KMS-11 (cell line): ENCODE results near the gene CDK14.

Source experiments
- H2AFZ ChIP-seq: fragments of 200-600 bp; sonication (generic); 2 replicates; pipeline ENCODE4 v1.6.1; 2016; ENCODE audit warnings: antibody characterized with exemption, mixed run types, low read depth
- H3K27ac ChIP-seq: fragments of 200-600 bp; sonication (generic); 2 replicates; pipeline ENCODE4 v1.6.1; 2016; ENCODE audit warnings: mild to moderate bottlenecking, mixed run types
- H3K27me3 ChIP-seq: fragments of 200-600 bp; sonication (generic); 2 replicates; pipeline ENCODE4 v1.6.1; 2017; ENCODE audit warnings: mild to moderate bottlenecking, low read depth, mixed run types, moderate library complexity; ENCODE audit not compliant: insufficient read depth
- H3K36me3 ChIP-seq: fragments of 200-600 bp; sonication (generic); 2 replicates; pipeline ENCODE4 v1.6.1; 2017; ENCODE audit warnings: mild to moderate bottlenecking, mixed run types; ENCODE audit not compliant: insufficient read depth
- H3K4me1 ChIP-seq: fragments of 200-600 bp; sonication (generic); 2 replicates; pipeline ENCODE4 v1.6.1; 2016; ENCODE audit warnings: mild to moderate bottlenecking, low read depth, mixed run types; ENCODE audit not compliant: poor library complexity, severe bottlenecking
- H3K4me2 ChIP-seq: fragments of 200-600 bp; sonication (generic); 2 replicates; pipeline ENCODE4 v1.7.0; 2016; ENCODE audit warnings: mild to moderate bottlenecking, mixed run types
- H3K4me3 ChIP-seq: fragments of 200-600 bp; sonication (generic); IDR thresholded peaks from 2 replicates; pipeline ENCODE4 v1.6.1; 2017; ENCODE audit warnings: low read depth, low read length, mixed read lengths; ENCODE audit not compliant: insufficient read depth
- H3K79me2 ChIP-seq: fragments of 200-600 bp; sonication (generic); 2 replicates; pipeline ENCODE4 v1.6.1; 2016; ENCODE audit warnings: low read depth, mixed run types; ENCODE audit not compliant: insufficient read depth
- H3K9ac ChIP-seq: fragments of 200-600 bp; sonication (generic); 2 replicates; pipeline ENCODE4 v1.6.1; 2016; ENCODE audit warnings: mild to moderate bottlenecking, mixed run types
- H4K20me1 ChIP-seq: fragments of 200-600 bp; sonication (generic); 2 replicates; pipeline ENCODE4 v1.6.1; 2016; ENCODE audit warnings: mild to moderate bottlenecking, mixed run types; ENCODE audit not compliant: insufficient read depth
- TF ChIP-seq, protein P1 (sequence below): fragments of 200-600 bp; sonication (generic); conservative IDR thresholded peaks from 2 replicates; pipeline ENCODE4 v1.6.1; 2017; ENCODE audit warnings: low read depth, mild to moderate bottlenecking, antibody characterized with exemption, low read length, moderate library complexity, mixed read lengths

CDK14 gene

DNA sequence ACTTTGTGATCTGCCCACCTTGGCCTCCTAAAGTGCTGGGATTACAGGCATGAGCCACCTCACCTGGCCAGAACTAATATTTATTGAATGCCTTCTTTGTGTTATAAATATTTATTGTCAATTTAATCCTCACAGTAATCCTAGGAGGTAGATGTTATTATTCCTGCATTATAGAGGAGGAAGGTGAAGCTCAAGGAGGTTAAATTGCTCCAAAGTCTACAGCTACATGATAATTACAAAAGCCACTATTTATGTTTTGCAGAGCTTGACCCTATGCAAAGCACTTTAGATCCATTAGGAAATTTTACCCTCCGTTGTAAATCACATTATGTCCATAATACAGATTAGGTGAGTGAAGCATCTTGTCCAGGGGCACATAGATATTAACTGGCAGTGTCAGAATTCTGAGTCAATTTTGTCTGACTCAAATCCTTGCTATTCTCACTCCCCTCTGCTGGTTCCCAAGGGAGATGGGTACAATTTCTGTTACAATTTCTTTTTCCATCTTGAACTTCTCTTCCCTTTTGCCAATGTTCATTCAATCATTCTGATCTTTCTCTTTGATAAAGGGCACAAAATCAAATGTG, 25.7 kb upstream of the CDK14 start:
- no peak overlapping the region for H3K27ac ChIP-seq
- no peaks in the 10 kb centered on the region for H4K20me1 ChIP-seq
- no peak overlapping the region for H3K4me2 ChIP-seq
- H2AFZ ChIP-seq, result no peak overlapping the region
- no peaks in the 10 kb centered on the region for H3K36me3 ChIP-seq
- peaks cover 12% of the 10 kb centered on the region for H3K4me1 ChIP-seq
- TF ChIP-seq, protein P1, sequence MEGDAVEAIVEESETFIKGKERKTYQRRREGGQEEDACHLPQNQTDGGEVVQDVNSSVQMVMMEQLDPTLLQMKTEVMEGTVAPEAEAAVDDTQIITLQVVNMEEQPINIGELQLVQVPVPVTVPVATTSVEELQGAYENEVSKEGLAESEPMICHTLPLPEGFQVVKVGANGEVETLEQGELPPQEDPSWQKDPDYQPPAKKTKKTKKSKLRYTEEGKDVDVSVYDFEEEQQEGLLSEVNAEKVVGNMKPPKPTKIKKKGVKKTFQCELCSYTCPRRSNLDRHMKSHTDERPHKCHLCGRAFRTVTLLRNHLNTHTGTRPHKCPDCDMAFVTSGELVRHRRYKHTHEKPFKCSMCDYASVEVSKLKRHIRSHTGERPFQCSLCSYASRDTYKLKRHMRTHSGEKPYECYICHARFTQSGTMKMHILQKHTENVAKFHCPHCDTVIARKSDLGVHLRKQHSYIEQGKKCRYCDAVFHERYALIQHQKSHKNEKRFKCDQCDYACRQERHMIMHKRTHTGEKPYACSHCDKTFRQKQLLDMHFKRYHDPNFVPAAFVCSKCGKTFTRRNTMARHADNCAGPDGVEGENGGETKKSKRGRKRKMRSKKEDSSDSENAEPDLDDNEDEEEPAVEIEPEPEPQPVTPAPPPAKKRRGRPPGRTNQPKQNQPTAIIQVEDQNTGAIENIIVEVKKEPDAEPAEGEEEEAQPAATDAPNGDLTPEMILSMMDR, result no peak
- no peaks in the 10 kb centered on the region for H3K27me3 ChIP-seq
- no peak overlapping the region for H3K9ac ChIP-seq
- H3K79me2 ChIP-seq, result no peaks in the 10 kb centered on the region
- no peak overlapping the region for H3K4me3 ChIP-seq

GRCh38 chr7:90574146-90574819, 21.8 kb upstream of the CDK14 start:
- Histone ChIP-seq H3K4me1 (no peaks in the 10 kb centered on the region), H3K79me2 (no peaks in the 10 kb centered on the region), H2AFZ (no peak overlapping the region), H4K20me1 (no peaks in the 10 kb centered on the region), H3K4me3 (no peak overlapping the region), H3K27me3 (no peaks in the 10 kb centered on the region), H3K4me2 (no peak overlapping the region), H3K36me3 (no peaks in the 10 kb centered on the region), H3K9ac (no peak overlapping the region), H3K27ac (no peak overlapping the region)
- TF ChIP-seq, protein P1, result no peak

- Histone ChIP-seq H3K36me3 (no peaks in the 10 kb centered on the region), H3K27ac (no peak overlapping the region), H2AFZ (no peak overlapping the region), H4K20me1 (no peaks in the 10 kb centered on the region), H3K4me2 (no peak overlapping the region), H3K4me1 (no peaks in the 10 kb centered on the region), H3K79me2 (no peaks in the 10 kb centered on the region), H3K4me3 (no peak overlapping the region), H3K9ac (no peak overlapping the region), H3K27me3 (no peaks in the 10 kb centered on the region)
- TF ChIP-seq, protein P1, result no peak
Observed at GRCh38 chr7:90574820-90575187, 21.3 kb upstream of the CDK14 start.

- TF ChIP-seq, protein P1, result no peak
- H4K20me1 ChIP-seq, result no peaks in the 10 kb centered on the region
- no peak overlapping the region for H3K4me3 ChIP-seq
- no peaks in the 10 kb centered on the region for H3K79me2 ChIP-seq
- H3K9ac ChIP-seq, result no peak overlapping the region
- no peaks in the 10 kb centered on the region for H3K27me3 ChIP-seq
- no peak overlapping the region for H3K27ac ChIP-seq
- peaks cover 1% of the 10 kb centered on the region for H3K4me1 ChIP-seq
- no peak overlapping the region for H2AFZ ChIP-seq
- H3K36me3 ChIP-seq, result no peaks in the 10 kb centered on the region
- H3K4me2 ChIP-seq, result no peak overlapping the region
Observed at GRCh38 chr7:90579181-90579688, 16.9 kb upstream of the CDK14 start.
